Measurements from ENCODE around the gene CTNNA1. TPM values are rescaled to one million over a fixed set of nuclear protein-coding genes. Genes with fewer than 3 reads are reported as not detected.

The CTNNA1 gene
- total RNA-seq, 1 donor from 2014 or later: 359 TPM

- Histone ChIP-seq H3K4me3 (ENCODE audit: insufficient read depth, low read depth, low read length) (no peak overlapping the region), H3K4me2 (ENCODE audit: low read length) (peak overlapping the region; percentile 36), H2AFZ (ENCODE audit: low read depth, low read length) (peak overlapping the region; percentile 5), H3K9me3 (ENCODE audit: insufficient read depth, low read depth, low read length) (no peaks in the 10 kb centered on the region), H3K4me1 (ENCODE audit: insufficient read depth, low read length) (peaks cover 12% of the 10 kb centered on the region), H3K27me3 (ENCODE audit: insufficient read depth, low read length) (no peaks in the 10 kb centered on the region), H4K20me1 (ENCODE audit: insufficient read depth, low read length) (peaks cover 13% of the 10 kb centered on the region), H3K27ac (ENCODE audit: low read depth, low read length) (no peak overlapping the region), H3K36me3 (ENCODE audit: insufficient read depth, low read length) (no peaks in the 10 kb centered on the region), H3K9ac (ENCODE audit: low read length) (no peak overlapping the region), H3K79me2 (ENCODE audit: insufficient read depth, low read length) (no peaks in the 10 kb centered on the region)
- TF ChIP-seq EZH2 (IDR thresholded peaks at IDR 0.05; ENCODE audit: insufficient read depth, low read length) (no peak), CTCF (IDR thresholded peaks at IDR 0.05; ENCODE audit: insufficient read depth, low read depth, low read length) (no peak)
- DNase-seq (ENCODE audit: low read depth) (peak; percentile 63), FAIRE-seq (no peak)
- H3K4me3 Mint-ChIP-seq (ENCODE audit: unreplicated experiment): peak overlapping the region; percentile 27
- peaks cover 35% of the 10 kb centered on the region for H3K4me1 Mint-ChIP-seq (ENCODE audit: low read depth, unreplicated experiment)
- H3K27ac Mint-ChIP-seq (ENCODE audit: unreplicated experiment): no peak overlapping the region
- peaks cover 12% of the 10 kb centered on the region for H3K36me3 Mint-ChIP-seq (ENCODE audit: low read depth, unreplicated experiment)
- no peaks in the 10 kb centered on the region for H3K9me3 Mint-ChIP-seq (ENCODE audit: unreplicated experiment)
- peaks cover 13% of the 10 kb centered on the region for H3K27me3 Mint-ChIP-seq (ENCODE audit: low read depth, unreplicated experiment)
Measured at GRCh38 chr5:138953387-138954256, 200.4 kb downstream of the CTNNA1 start.

- no peak overlapping the region for H3K27ac ChIP-seq (ENCODE audit: low read depth, low read length)
Measured at GRCh38 chr5:138954257-138955012, 201.2 kb downstream of the CTNNA1 start.

More at GRCh38 chr5:138954257-138955012, 201.2 kb downstream of the CTNNA1 start:
- Histone ChIP-seq H3K4me2 (ENCODE audit: low read length) (no peak overlapping the region), H2AFZ (ENCODE audit: low read depth, low read length) (no peak overlapping the region), H4K20me1 (ENCODE audit: insufficient read depth, low read length) (peaks cover 13% of the 10 kb centered on the region), H3K79me2 (ENCODE audit: insufficient read depth, low read length) (no peaks in the 10 kb centered on the region), H3K36me3 (ENCODE audit: insufficient read depth, low read length) (no peaks in the 10 kb centered on the region), H3K4me3 (ENCODE audit: insufficient read depth, low read depth, low read length) (no peak overlapping the region), H3K9me3 (ENCODE audit: insufficient read depth, low read depth, low read length) (no peaks in the 10 kb centered on the region), H3K27me3 (ENCODE audit: insufficient read depth, low read length) (no peaks in the 10 kb centered on the region), H3K9ac (ENCODE audit: low read length) (no peak overlapping the region), H3K4me1 (ENCODE audit: insufficient read depth, low read length) (peaks cover 12% of the 10 kb centered on the region)
- Mint-ChIP-seq H3K9me3 (ENCODE audit: unreplicated experiment) (no peaks in the 10 kb centered on the region), H3K4me1 (ENCODE audit: low read depth, unreplicated experiment) (peaks cover 33% of the 10 kb centered on the region), H3K27ac (ENCODE audit: unreplicated experiment) (no peak overlapping the region), H3K27me3 (ENCODE audit: low read depth, unreplicated experiment) (peaks cover 11% of the 10 kb centered on the region), H3K4me3 (ENCODE audit: unreplicated experiment) (peak overlapping the region; percentile 55), H3K36me3 (ENCODE audit: low read depth, unreplicated experiment) (peaks cover 12% of the 10 kb centered on the region)
- DNase-seq (ENCODE audit: low read depth) (no peak), FAIRE-seq (no peak)
- TF ChIP-seq CTCF (IDR thresholded peaks at IDR 0.05; ENCODE audit: insufficient read depth, low read depth, low read length) (no peak), EZH2 (IDR thresholded peaks at IDR 0.05; ENCODE audit: insufficient read depth, low read length) (no peak)

All from astrocyte (in vitro differentiated cells and primary cell).